GM12873 (cell line): ENCODE results near the gene IMP4.

Experiments used
- TF ChIP-seq, protein P1 (sequence below): IDR thresholded peaks from 2 replicates; pipeline ENCODE4 v1.5.1; 2012; ENCODE audit warnings: low read depth, mild to moderate bottlenecking, moderate library complexity, low read length, control low read depth; ENCODE audit not compliant: insufficient read depth; ENCODE audit errors: missing control alignments

The IMP4 gene

DNA sequence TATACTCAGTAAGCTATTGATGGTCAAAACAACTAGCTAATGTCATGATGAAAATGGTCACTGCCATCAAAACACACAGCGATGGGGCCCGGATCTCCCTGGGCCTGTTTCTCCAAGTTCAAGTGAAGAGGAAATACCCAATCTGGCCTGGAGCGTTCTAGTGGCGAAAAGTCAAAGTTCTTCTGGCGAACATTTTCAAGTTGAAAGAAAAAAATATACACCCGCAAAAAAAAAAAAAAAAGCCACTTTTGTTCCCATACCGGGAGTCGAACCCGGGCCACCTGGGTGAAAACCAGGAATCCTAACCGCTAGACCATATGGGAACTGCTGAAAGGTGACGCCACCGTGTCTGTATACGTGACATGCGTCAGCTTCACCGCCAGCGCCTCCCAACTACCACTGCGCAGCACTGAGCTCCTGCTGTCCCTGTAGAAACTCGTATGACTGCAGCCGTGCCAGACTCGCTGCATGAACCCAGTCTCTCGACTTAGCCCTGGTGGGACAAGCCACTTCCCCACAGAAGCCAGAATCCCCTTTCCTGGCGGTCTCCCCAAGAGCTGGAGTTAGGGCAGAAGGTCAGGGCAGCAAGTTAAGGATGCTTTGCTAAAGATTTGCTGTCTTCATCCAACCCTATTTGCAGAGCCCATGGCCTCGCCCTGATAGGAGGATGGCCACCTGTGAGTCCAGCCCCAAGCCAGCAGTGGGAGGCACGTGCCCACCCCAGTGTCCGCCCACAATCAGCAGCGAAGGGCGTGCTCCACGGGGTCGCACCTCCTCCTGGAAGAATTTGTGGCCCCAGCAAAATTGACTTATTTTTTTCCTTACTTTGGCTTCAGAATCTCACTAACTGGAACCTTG lies 5.6 kb upstream of the IMP4 start:
- TF ChIP-seq, protein P1, sequence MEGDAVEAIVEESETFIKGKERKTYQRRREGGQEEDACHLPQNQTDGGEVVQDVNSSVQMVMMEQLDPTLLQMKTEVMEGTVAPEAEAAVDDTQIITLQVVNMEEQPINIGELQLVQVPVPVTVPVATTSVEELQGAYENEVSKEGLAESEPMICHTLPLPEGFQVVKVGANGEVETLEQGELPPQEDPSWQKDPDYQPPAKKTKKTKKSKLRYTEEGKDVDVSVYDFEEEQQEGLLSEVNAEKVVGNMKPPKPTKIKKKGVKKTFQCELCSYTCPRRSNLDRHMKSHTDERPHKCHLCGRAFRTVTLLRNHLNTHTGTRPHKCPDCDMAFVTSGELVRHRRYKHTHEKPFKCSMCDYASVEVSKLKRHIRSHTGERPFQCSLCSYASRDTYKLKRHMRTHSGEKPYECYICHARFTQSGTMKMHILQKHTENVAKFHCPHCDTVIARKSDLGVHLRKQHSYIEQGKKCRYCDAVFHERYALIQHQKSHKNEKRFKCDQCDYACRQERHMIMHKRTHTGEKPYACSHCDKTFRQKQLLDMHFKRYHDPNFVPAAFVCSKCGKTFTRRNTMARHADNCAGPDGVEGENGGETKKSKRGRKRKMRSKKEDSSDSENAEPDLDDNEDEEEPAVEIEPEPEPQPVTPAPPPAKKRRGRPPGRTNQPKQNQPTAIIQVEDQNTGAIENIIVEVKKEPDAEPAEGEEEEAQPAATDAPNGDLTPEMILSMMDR = no peak

DNA sequence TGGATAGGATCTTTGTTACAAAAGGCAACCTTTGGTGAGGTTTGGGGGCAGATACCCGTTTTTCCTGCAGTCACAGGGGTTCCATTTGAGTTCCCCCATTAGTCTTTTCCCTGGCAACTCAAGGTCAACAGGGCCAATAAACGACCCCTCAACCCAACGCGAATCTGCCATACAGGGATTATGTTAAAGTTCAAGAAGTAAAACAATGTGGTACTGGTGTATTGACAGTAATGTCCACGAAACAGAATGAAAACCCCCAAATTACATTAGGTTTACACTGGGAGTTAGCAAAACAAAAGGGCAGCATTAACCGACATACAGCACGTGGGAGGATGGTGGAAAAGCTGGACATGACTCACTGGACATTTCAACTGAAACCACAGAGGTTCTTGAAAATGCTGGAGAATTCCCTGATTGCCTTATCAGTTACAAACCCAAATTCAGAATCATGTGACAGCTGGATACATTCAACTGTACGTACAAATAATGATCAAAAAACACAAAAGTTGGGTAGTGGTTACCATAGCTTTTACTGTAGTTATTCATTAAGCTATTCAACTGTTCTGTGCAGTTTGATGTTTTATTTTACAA lies 4.9 kb upstream of the IMP4 start:
- TF ChIP-seq, protein P1 = no peak

DNA sequence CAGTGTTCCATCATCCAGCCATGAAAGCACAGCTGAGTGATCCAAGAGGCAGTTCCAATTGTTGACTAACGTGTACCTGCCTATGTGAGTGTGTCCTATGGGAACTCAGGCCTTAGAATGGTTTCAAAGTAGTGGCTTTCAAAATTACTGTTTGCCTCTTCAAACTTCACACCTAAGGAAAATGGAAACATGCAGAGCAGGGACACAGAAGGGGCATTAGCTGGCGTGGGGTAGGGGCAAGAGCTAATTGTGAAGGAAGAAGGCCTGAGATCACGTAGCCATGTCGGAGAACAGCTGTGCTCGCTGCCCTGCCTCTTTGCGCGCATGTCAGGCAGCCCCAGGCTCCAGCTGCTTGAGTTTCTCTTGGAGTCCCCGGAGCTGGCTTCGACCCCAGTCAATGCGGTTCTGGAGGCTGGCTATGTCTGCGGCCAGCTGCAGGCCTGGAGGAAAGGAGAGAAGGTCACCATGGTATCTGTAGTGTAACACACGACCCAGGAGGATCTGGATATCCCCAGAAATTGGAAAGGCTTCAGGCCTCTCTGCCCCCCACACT lies 3.8 kb upstream of the IMP4 start:
- TF ChIP-seq, protein P1 = no peak

DNA sequence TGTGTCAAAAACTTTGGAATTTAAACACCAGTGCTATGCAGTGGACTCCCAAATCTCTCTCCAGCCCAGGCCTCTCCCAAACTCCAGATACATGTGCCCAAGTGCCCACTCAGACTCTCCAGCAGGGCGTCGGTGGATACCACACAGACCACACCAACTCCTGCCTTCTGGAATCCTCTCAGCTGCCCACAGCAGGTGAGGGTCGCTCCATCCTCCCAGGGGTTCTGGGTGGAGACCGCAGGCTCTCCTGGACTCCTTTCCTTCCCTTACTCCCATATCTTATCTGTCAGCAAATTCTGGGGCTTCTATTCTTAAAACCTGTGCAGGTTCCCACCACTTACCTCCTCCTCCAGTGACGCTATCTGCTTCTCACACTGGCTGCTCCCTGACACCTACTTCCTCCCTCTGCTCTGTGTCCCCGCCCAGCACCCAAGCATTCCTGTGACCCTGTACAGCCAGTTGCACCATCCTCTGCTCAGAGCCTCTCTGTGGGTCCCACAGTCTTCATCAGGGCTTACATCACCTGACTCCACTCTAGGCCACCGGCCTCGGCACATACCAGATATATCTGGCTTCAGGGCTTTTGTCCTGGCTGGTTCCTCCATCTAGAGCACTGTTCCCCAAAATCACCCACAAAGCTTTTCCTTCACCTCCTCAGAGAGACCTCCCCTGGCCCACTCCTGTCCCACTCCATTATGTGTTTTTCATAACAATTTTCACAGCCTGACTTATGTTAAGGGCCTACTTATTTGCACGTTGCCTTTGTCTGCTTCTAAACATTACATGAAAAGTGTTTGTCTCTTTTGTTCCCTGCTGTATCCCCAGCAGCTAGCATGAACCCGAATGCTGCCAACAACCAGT lies 2.6 kb upstream of the IMP4 start:
- TF ChIP-seq, protein P1 = no peak

DNA sequence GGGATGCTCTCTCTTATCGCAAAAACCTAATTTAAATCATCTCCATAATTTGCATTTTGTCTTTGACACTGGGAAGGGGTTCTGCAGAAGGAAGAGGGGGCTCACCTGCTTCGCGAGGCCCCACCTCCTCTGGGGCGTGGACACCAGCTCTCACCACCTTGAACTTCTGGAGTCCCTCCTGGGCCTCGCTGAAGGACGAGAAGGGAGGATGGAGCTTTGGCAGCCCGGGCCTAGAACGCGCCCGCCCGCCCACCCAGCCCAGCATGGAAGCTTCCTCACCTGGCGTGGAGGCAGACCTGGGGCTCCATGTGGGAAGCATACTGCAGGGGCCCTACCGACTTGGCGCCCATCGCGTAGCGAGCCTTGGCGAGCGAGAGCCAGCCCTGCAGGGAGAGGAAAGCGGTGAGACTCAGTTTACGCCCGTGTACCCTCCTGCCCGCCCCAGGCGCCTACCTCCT lies 1.1 kb upstream of the IMP4 start:
- TF ChIP-seq, protein P1 = no peak

DNA sequence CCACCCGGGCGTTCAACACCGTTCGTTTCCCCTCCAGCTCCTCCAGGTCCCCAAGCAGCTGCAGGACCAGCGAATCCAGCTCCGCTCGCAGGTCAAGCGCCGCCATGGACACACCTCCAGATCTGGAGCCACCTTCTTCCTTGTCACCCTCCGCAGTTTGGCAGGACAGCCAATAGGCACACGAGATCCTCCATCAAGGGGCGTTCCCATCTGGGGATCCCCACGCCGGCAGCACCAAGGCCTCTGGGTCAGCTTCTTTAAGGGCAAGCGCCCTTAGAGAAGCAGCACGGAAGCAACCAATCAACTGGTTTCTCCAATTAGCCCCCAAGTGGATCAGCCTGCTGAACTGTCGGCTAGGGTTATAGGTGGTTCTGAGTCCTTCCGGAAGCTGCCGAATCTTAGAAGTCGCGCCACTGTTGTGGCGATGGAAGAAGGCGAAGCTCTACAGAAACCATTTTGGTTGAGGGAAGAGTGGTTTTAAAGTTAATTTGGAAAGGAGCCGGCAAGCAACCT lies 621 bp upstream of the IMP4 start:
- TF ChIP-seq, protein P1 = no peak
